Stimulated activated CD4-positive, alpha-beta T cell treated with anti-CD3 and anti-CD28 coated beads, Interleukin-4, amount 100 ng/mL, for 4 hours (primary cell): ENCODE results near the gene MYO18A.
"Not testable (repeated sequence)": the region's sequence is repeated elsewhere in the genome, so short reads cannot be mapped to it uniquely, and the experiment has no call there.

ENCODE experiments used
- DNase-seq, 2 experiments: peaks; one replicate each; pipeline ENCODE4 v3.0.0-alpha.2; 2020

The MYO18A gene

DNA sequence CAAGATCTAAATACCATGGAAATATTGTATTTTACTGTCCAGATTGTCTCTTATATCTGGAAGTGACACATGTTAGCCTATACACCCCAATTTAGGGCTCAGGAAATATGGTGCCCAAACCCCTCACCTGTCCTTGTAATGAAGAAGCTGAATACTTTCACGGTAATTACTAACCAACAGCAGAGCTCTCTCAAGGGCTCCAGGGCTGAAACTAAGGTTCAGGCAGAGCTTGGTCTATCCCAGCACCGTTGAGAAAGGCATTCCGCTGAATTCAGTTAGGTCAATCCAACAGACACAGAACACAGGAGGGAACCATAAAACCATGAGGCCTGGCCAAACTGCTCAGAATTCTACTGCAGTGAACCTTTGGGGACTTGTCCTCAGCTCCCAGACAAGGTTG, 14.9 kb downstream of the MYO18A start:
- no peak for DNase-seq

- DNase-seq: no peak
Measured at GRCh38 chr17:29163563-29163962, 16.6 kb downstream of the MYO18A start.

DNA sequence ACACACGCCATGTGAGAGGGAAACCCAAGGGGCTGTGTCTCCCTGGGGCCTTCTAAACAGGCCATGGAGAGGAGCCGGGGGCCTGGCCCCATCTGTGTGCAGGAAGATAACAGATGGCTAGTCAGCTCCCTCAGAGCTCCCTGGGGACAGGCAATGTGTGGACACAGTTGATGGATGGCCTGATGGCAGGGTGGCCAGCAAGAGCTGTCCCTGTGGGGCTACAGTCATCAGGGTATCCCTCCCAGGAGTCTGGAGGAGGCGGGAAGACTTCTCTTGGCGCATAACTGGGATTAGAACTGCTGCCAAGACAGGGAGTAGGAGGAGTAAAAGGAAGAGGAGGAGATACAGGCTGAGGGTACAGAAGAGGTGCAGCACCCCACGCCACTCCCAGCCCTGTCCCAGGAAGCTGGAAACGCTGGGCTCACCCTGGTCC, 17.3 kb downstream of the MYO18A start:
- no peak for DNase-seq

DNA sequence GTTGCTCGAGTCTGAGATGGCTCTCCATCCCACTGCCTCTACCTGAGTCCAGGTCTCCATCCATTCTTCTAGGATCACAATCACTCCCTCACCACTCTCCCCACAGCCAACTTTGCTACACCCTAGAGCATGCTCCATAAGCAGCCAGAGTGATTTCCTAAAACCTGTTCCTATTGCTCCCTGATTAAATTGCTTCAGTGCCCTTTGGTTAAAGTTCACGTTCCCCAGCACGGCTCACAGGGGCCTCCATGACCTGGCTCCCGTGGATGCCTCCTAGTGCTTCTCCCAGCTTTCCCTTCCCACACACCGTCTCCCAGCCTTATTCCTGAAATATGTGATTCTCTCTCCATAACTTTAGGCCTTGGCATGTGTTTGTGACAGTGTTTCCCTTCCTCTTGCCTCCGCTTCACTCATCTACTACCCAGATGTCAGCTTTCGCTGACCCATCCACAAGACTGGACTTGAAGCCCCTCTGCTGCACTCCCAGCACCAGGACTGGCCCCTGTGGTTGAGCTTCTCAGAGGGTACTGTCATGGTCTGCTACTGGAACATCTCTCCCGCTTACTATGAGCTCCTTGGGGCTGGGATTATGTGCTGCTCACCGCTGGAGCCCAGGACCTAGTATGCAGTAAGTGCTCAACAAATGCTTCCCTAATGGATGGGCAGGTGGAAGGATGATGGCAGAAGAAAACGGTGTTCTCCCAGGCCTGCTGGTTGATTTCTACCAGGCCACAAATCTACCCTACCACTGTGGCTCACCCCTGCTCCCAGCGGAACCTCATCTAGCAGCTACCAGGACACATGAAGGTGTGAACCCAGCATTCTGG, 17.9 kb downstream of the MYO18A start:
- no peak for DNase-seq

GRCh38 chr17:29160253-29160652, 19.9 kb downstream of the MYO18A start:
- no peak for DNase-seq

- no peak for DNase-seq
Measured at GRCh38 chr17:29159306-29159860, 20.8 kb downstream of the MYO18A start.

DNA sequence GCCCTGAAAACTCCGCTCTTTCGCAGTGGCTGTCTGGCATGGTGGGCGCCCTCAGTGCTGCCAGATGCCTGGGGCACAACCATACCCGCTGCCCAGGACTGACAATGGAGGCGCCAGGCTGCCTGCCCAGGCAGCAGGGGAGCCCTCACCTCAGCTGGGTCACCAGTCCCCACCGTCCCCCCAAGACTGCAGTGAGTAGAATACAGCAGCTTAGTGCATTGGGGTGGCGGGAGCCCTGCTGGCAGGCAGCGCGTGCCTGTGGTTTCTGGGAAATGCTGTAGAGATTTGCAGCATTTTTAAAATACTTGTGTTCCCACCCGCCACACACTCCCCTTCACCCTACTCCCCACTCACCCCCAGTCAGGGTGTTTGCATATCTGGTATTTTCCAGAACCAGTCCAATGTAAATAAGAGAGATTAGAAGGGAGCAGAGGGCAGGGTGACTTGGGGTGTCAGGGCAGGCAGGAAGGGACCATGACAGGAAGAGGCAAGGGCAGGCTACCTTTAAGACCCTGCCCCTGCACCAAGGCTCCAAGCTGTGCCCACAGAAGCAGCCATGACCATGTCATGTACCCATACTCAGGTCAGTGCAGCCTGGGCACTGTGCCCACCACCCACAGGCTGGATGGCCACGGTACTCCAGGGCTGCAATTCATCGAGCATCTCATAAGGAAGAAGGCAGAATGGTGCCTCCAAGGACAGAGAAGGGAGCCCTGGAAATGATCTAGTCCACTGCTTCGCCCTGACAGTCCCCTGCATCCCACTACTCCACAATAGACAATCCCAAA, 21.5 kb downstream of the MYO18A start:
- DNase-seq: no peak

DNA sequence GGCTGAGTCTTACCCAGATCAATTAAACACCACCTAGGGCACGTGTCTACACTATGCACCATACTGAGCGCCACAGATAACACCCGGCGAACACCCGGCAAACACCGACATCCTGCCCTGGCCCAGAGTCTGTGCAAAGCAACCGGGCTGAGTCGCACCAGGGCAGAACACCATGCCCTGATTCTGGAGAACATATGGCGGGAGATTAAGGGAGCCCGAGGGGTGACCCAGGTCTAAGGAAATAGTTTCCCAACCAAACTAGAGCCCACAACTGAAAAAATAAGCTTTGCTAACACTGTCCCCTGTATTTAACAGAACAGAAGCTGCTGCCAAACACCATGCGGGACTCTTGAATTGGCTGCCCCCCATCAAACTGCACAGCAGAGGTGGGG, 22.1 kb downstream of the MYO18A start:
- DNase-seq: no peak

DNA sequence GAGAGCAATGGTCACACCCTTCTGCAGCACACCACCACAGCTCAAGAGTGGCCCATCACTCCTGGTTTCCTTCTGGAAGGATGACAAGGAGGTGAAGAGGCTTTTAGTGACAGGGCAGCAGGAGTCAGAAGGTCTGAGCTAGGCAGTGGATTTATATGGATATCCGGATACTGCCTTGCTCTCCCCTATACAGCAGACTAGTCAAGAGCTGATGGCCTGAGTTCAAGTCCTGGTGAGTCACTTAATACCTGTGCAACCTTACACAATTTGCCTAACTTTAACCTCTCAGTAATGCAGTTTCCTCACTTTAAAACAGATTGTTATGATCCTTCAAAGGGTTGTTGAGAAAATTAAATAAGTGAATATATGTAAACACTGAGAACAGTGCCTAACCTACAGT, 22.9 kb downstream of the MYO18A start:
- DNase-seq: no peak

- DNase-seq: no peak
Measured at GRCh38 chr17:29156781-29157180, 23.4 kb downstream of the MYO18A start.

- no peak for DNase-seq
Measured at GRCh38 chr17:29155966-29156338, 24.2 kb downstream of the MYO18A start.

GRCh38 chr17:29155227-29155965, 24.8 kb downstream of the MYO18A start:
- peak; percentile 52 to 73 for DNase-seq

DNA sequence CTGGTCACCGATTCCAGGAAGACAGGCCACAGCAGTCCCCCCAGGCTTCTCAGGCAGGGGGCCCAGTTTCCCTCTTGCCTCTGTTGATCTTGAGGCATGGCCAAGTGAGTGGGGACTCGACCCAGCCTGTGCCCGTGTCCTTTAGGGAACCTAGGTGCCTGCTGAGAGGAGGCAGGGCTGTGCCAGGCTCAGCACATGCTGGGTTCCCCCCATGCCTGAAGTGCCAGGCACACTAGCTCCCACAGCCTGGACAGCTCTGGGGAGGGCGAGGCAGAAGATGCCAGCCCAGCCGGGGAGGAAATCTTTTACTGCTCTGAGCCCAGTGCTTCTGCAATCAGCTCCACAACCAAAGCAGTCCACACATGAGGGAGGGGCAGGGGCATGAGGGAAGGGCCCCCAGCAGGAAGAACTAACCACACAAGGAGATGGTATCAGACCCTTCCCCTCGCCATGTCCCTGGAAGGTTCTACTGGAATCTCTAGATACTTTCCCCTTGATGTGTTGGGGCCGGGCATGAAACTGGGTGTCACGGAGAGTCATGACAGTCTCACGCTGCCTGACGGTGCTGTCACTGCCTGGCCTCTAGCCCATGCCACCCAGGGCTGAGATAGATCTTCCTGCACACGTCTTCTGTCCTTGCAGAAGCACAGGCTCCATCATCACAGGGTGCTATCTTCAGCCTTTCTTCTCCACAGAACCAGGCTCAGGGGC, 25.5 kb downstream of the MYO18A start:
- no peak for DNase-seq

GRCh38 chr17:29151567-29151966, 28.6 kb downstream of the MYO18A start:
- DNase-seq: no peak

DNA sequence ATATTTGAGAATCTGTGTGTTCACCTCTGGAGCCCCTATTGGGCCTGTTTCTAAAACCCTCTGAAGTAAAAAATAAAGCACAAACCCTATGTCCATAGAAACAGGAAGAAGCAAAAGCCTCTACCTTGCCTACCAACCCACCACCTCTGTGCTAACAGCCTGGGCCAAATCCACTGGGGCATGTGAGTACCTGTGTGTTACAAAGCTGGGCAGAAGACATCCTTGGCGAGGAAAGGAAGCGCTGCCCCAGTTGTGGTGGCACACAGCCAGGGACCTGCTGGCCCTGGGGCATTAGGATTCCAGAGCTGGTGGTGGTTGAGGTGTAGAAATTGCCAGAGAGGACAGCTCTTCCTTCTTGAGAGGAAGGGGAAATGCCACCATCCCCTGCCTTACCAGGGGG, 30.0 kb downstream of the MYO18A start:
- DNase-seq: no peak

DNA sequence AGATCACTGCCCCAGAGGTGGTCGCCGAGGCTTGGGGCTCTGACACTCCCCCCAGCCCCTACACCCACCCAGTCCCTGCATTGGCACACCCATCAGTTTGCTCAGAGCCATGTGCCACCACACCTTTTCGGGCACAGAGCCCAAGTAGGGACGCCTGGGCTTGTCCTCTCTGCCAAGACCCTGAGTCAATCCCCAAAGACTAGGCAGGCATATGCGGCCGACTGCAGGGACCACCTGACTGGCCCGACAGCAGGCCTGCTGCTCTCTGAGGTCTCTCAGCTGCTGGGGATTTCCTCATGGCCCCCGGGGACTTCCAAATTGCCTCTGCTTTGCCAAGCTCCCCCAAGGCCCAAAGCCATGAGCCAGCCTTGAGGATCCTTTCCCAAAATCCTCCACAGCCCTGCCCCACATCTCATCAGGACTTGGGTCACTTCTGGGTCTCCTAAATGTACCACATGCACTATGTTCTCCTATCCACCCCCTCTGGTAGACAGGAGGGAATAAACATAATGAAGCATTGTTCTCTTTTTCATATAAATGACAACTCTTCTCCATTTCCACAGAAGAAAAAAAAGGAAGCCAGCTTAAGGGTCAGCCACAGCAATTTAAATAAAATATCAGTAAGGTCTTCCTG, 30.6 kb downstream of the MYO18A start:
- no peak for DNase-seq

DNA sequence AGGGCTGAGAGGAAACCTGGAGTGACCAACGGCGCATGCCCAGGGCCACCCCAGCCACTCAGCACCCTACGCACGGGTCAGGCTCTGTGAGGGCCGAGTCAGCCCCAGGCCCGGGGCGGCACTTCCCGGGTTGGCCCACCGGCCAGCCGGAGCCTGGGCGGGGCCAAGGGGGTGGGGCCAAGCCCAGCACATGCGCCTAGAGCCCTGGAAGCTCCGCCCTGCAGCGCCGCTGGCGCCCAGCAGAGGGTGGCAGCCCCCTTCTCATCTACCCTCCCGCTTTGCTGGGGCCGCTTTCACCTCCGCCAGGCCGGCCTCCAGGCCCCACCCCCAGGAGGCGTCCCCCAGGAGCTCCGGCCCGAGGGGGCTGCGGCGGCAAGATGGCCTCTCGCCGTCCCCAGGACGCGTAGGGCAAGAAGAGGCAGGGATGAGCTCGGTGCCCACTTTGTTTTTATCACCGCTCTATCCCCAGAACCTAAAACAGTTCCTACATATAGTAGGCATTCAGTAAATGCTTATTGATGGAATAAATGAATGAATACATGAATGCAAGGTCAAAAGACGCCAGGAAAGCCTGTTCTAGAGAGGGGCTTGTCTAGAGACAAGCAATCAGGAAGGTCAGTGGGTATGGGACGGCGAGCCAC, 31.3 kb downstream of the MYO18A start:
- DNase-seq: peak; percentile 87 to 93

- no peak for DNase-seq
Measured at GRCh38 chr17:29148257-29148789, 31.9 kb downstream of the MYO18A start.

DNA sequence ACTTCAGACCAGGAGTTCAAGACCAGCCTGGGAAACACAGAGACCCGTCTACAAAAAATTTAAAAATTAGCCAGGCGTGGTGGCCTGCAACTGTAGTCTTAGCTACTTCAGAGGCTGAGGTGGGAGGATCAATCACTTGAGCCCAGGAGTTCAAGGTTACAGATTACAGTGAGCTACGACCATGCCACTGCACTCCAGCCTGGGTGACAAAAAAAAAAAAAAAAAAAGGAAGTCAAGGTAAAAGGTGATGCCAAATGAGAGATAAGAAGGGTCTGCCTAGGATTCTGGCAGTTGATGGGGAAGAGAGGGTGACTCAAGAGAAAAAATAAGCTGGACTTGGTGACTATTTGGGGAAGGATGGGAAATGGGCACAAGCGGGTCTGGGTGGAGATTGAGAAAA, 32.5 kb downstream of the MYO18A start:
- no peak for DNase-seq

DNA sequence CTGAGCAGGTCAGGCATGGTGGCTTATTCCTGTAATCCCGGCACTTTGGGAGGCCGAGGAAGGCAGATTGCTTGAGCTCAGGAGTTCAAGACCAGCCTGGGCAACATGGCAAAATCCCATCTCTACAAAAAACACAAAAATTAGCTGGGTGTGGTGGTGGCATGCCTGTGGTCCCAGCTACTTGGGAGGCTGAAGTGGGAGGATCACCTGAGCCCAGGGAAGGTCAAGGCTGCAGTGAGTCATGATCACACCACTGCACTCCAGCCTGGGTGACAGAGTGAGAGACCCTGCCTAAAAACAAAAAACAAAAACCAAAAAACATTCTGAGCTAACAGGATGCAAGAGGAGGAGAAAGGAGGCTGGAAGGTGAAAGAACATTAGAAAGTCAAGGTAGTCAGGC, 33.0 kb downstream of the MYO18A start:
- not testable (repeated sequence) for DNase-seq

DNA sequence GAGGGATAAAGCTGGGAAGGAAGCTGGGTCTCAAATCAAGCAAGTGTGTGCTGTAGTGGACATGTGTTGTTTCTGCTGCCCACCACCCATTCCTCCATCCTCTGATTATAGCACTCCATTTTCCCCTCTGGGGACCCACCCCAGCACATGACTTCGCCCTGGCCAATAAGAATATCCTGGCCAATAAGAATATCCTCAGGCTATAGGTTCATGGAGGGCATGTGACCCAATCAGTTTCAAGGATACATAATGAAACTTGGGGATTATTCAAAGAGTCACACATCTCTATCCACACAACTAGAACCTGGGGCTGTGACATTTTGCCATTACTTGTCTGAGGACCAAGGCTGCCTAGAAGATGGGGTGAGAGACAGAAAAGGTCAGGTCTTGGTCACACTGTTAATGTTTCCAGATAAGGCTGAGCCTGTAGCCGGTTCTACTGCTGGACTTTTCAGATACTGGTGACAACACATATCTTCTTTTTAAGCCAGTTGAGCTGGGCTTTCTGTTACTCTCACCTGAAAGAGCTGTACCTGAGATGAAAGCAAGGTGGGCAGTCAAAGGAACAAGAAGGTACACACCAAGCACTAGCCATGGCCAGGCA, 33.7 kb downstream of the MYO18A start:
- DNase-seq: no peak
